Measurements from ENCODE around the gene AZIN2. TPM values are rescaled to one million over a fixed set of nuclear protein-coding genes. Genes with fewer than 3 reads are reported as not detected.

AZIN2 gene
- total and polyA plus RNA-seq, 2 of the 8 experiments (the other 6 are each of a cell fraction or from before 2014, with no cell fraction given): 0.22 to 0.91 TPM

DNA sequence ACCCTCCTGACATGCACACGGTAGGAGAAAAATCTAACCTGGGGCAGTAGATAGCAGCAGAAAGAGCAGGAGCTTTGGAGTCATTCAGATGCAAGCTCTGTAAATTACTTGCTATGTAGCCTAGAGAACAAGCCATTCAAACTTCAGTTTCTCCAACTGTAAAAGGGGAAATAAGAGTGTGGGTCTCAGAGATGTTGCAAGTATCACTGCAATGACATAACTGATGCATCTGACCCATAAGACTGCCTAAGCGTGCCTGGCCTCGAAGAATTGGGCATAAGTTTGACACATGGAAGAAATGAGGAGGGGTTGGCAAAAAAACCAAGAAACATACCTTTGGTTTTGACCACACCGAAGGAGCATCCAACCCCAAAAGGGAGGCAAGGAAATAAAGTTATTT is 49.4 kb upstream of the AZIN2 start:
- Histone ChIP-seq H3K18ac (ENCODE audit: extremely low read depth, low read length) (no peak overlapping the region), H4K91ac (replicated peaks; ENCODE audit: insufficient read length, low read length) (no peak overlapping the region), H4K5ac (ENCODE audit: insufficient read length, low read depth, low read length) (no peak overlapping the region), H4K20me1 (replicated peaks in 1 of 2; ENCODE audit: control insufficient read depth in 1 of 2, insufficient read depth in 2 of 2, low read length in 2 of 2) (peaks cover 2 to 20% of the 10 kb centered on the region in 2 experiments), H2BK120ac (replicated peaks; ENCODE audit: low read depth, low read length) (no peak overlapping the region), H3K27me3 (replicated peaks in 1 of 4; ENCODE audit: control insufficient read depth in 3 of 4, extremely low read depth in 1 of 4, insufficient read depth in 3 of 4, low read length in 3 of 4) (no peaks in the 10 kb centered on the region), H2AK5ac (ENCODE audit: low read depth, low read length) (no peak overlapping the region), H3K14ac (ENCODE audit: insufficient read length) (no peak overlapping the region), H3K27ac (ENCODE audit: low read depth, low read length) (no peak overlapping the region), H3K4me2 (ENCODE audit: insufficient read depth in 1 of 2, low read depth in 2 of 2, low read length in 2 of 2) (no peak overlapping the region), H3K79me2 (ENCODE audit: control insufficient read depth in 1 of 2, insufficient read depth in 2 of 2, low read length in 2 of 2) (peaks cover 30 to 93% of the 10 kb centered on the region in 2 experiments), H3K36me3 (ENCODE audit: control insufficient read depth in 2 of 4, insufficient read depth in 4 of 4, low read length in 3 of 4) (peaks cover 0 to 7% (median 0%) of the 10 kb centered on the region in 4 experiments; a peak in 5 of 8 replicates), H3K4me3 (ENCODE audit: extremely low read depth in 1 of 4, insufficient read depth in 2 of 4, low read depth in 3 of 4, low read length in 4 of 4) (no peak overlapping the region), H2BK15ac (ENCODE audit: low read length) (no peak overlapping the region), H4K8ac (ENCODE audit: extremely low read depth, insufficient read depth, low read length) (no peak overlapping the region), H3K79me1 (ENCODE audit: low read depth, low read length) (peaks cover 11% of the 10 kb centered on the region; the same call in 1 of the 2 replicates), H3K9me3 (ENCODE audit: insufficient read depth in 2 of 2, low read depth in 1 of 2, low read length in 1 of 2) (no peaks in the 10 kb centered on the region), H3K4ac (replicated peaks; ENCODE audit: insufficient read length, low read depth, low read length) (no peak overlapping the region), H3K4me1 (replicated peaks in 1 of 4; ENCODE audit: control insufficient read depth in 3 of 4, insufficient read depth in 4 of 4, low read length in 3 of 4) (peaks cover 0 to 8% (median 3%) of the 10 kb centered on the region in 4 experiments; a peak in 6 of 7 replicates), H2BK5ac (ENCODE audit: low read depth, low read length) (no peak overlapping the region), H2BK20ac (ENCODE audit: low read length) (no peak overlapping the region), H3K23ac (ENCODE audit: insufficient read length) (no peak overlapping the region), H3K23me2 (ENCODE audit: low read depth, low read length) (peaks cover 3% of the 10 kb centered on the region; the same call in 1 of the 2 replicates), H3K56ac (replicated peaks; ENCODE audit: insufficient read length, low read depth, low read length) (no peak overlapping the region), H2AFZ (ENCODE audit: low read length) (no peak overlapping the region), H3K9ac (replicated peaks in 1 of 4; ENCODE audit: extremely low read depth in 1 of 4, low read depth in 3 of 4, low read length in 3 of 4) (no peak overlapping the region), H2BK12ac (ENCODE audit: low read depth, low read length) (no peak overlapping the region)
- POLR2A ChIA-PET (ENCODE audit: partially characterized antibody): interaction anchor here (0.9 to 2.8 kb wide), 3 partner anchors 10 to 22 kb away, joined by 4 to 8 read pairs (median 6); no protein-coding TSS in a partner anchor
- DNase-seq (ENCODE audit: low read depth in 1 of 2, low spot score in 2 of 2) (no peak), FAIRE-seq (no peak)
- no peak for TF ChIP-seq SIX5 (IDR thresholded peaks at IDR 0.05; ENCODE audit: low read depth, low read length)
- TF ChIP-seq CBX8 (IDR thresholded peaks at IDR 0.05; ENCODE audit: borderline replicate concordance, low read depth, low read length): no peak
- TF ChIP-seq BACH1 (IDR thresholded peaks at IDR 0.05; ENCODE audit: low read length): no peak
- no peak for TF ChIP-seq JUN (IDR thresholded peaks at IDR 0.05; ENCODE audit: low read depth, low read length)
- no peak for TF ChIP-seq KDM1A (IDR thresholded peaks at IDR 0.05; ENCODE audit: borderline replicate concordance, low read length)
- TF ChIP-seq, protein P1, sequence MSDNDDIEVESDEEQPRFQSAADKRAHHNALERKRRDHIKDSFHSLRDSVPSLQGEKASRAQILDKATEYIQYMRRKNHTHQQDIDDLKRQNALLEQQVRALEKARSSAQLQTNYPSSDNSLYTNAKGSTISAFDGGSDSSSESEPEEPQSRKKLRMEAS (IDR thresholded peaks at IDR 0.05): no peak
- TF ChIP-seq NANOG (IDR thresholded peaks at IDR 0.05; ENCODE audit: insufficient read depth, low read depth, low read length, poor library complexity, severe bottlenecking): no peak
- no peak for TF ChIP-seq RXRA (IDR thresholded peaks at IDR 0.05; ENCODE audit: insufficient read depth, low read depth, low read length)
- CTCF ChIA-PET (ENCODE audit: partially characterized antibody): interaction anchor here (1.2 to 2.7 kb wide), 3 partner anchors 16 to 85 kb away, joined by 3 to 14 read pairs (median 4); no protein-coding TSS in a partner anchor
- WGBS, 2 experiments (ENCODE audit: extremely low coverage in 1 of 2, insufficient coverage in 1 of 2, insufficient read length in 1 of 2, insufficient replicate concordance in 2 of 2, low coverage in 1 of 2, low lambda C conversion rate in 2 of 2, missing lambda C conversion rate in 1 of 2): 91% methylated on average over 4 of the region's 4 CpGs; no CpG with 5 or more reads in 1 of the 2 experiments

Measured in H1 (cell line).